Activated CD4-positive, alpha-beta T cell treated with anti-CD3 and anti-CD28 coated beads for 36 hours (primary cell): Measurements from ENCODE around the gene IQGAP2. TPM values are rescaled to one million over a fixed set of nuclear protein-coding genes. Genes with fewer than 3 reads are reported as not detected.

Experiments used
- ATAC-seq: fragments of 200-7000 bp; cut with Tn5 transposase; one replicate; pipeline ENCODE4 v1.10.0; 2021; ENCODE audit warnings: mild to moderate bottlenecking, moderate library complexity
- CTCF ChIA-PET: fragments of 350-600 bp; sonication (Branson Sonifier 250); formaldehyde crosslinking; loops from one replicate; lab custom pipeline; 2021; ENCODE audit warnings: antibody characterized with exemption; lab: Charles Lee
- POLR2A ChIA-PET: fragments of 350-600 bp; sonication (Branson Sonifier 250); formaldehyde crosslinking; loops from one replicate; lab custom pipeline; 2021; ENCODE audit warnings: antibody characterized with exemption, inconsistent platforms; lab: Charles Lee
- DNase-seq: peaks from one replicate; pipeline ENCODE4 v3.0.0-alpha.2; 2020
- H3K27ac Mint-ChIP-seq: one replicate; pipeline ENCODE4 v1.8.0; 2021; ENCODE audit warnings: mixed read lengths
- H3K27me3 Mint-ChIP-seq: one replicate; pipeline ENCODE4 v1.8.0; 2021; ENCODE audit warnings: mixed read lengths
- H3K36me3 Mint-ChIP-seq: one replicate; pipeline ENCODE4 v1.8.0; 2021; ENCODE audit warnings: low read depth, mixed read lengths
- H3K4me1 Mint-ChIP-seq: one replicate; pipeline ENCODE4 v1.8.0; 2021; ENCODE audit warnings: mixed read lengths
- H3K4me3 Mint-ChIP-seq: one replicate; pipeline ENCODE4 v1.8.0; 2021; ENCODE audit warnings: mild to moderate bottlenecking, moderate library complexity, mixed read lengths
- H3K9me3 Mint-ChIP-seq: one replicate; pipeline ENCODE4 v1.8.0; 2021; ENCODE audit warnings: low read depth, mixed read lengths
- intact Hi-C, 2 experiments: fragments of 100-400 bp; cut with DNase I in 1 of 2; cut with micrococcal nuclease in 1 of 2; formaldehyde crosslinking; loops; one replicate each; pipeline versions ENCODE4 v1.14.2 to v1.15.1; 2022 to 2024; cut with DNase I, micrococcal nuclease
- total RNA-seq, 2 experiments: library from RNA; stranded (reverse); gene quantifications; one replicate each; pipeline ENCODE4 v1.2.3, GENCODE V29; 2021

The IQGAP2 gene
- total RNA-seq, 2 experiments from 2014 or later = 62.7 to 82.7 TPM

GRCh38 chr5:76570153-76570552, 167.1 kb downstream of the IQGAP2 start:
- no peak for DNase-seq
- Mint-ChIP-seq H3K4me3 (no peak overlapping the region), H3K27me3 (no peaks in the 10 kb centered on the region), H3K4me1 (peaks cover 5% of the 10 kb centered on the region), H3K36me3 (peaks cover 4% of the 10 kb centered on the region), H3K9me3 (no peaks in the 10 kb centered on the region), H3K27ac (no peak overlapping the region)
- intact Hi-C loops = loop anchor here in 1 of 2 experiments (10.0 kb wide), 1 partner anchor 385 kb away; no protein-coding TSS in a partner anchor
- no peak for ATAC-seq
- ChIA-PET POLR2A (interaction anchor here (0.7 kb wide), 1 partner anchor 186 kb away, joined by 3 read pairs; no protein-coding TSS in a partner anchor), CTCF (interaction anchor here (1.1 to 2.1 kb wide), 2 partner anchors 12 to 17 kb away, joined by 3 to 5 read pairs; no protein-coding TSS in a partner anchor)

- intact Hi-C loops = loop anchor here in 1 of 2 experiments (10.0 kb wide), 1 partner anchor 387 kb away; no protein-coding TSS in a partner anchor
- ATAC-seq (no peak), DNase-seq (no peak)
- peaks cover 7% of the 10 kb centered on the region for H3K4me1 Mint-ChIP-seq
- H3K27me3 Mint-ChIP-seq = no peaks in the 10 kb centered on the region
- H3K9me3 Mint-ChIP-seq = no peaks in the 10 kb centered on the region
- no peak overlapping the region for H3K4me3 Mint-ChIP-seq
- no peak overlapping the region for H3K27ac Mint-ChIP-seq
- peaks cover 4% of the 10 kb centered on the region for H3K36me3 Mint-ChIP-seq
- ChIA-PET POLR2A (interaction anchor here (0.6 kb wide), 1 partner anchor 506 kb away, joined by 3 read pairs; no protein-coding TSS in a partner anchor), CTCF (interaction anchor here (0.5 to 1.3 kb wide), 4 partner anchors 12 to 168 kb away, joined by 3 read pairs; no protein-coding TSS in a partner anchor)
These were observed 168.5 kb downstream of the IQGAP2 start for GRCh38 chr5:76571559-76571958.

- no peaks in the 10 kb centered on the region for H3K9me3 Mint-ChIP-seq
- no peak for DNase-seq
- no peak for ATAC-seq
- CTCF ChIA-PET = interaction anchor here (1.0 to 2.2 kb wide), 2 partner anchors 13 to 381 kb away, joined by 3 to 11 read pairs; no protein-coding TSS in a partner anchor
- H3K4me1 Mint-ChIP-seq = peaks cover 7% of the 10 kb centered on the region
- intact Hi-C loops = loop anchor here in 1 of 2 experiments (10.0 kb wide), 1 partner anchor 392 kb away; no protein-coding TSS in a partner anchor
- no peaks in the 10 kb centered on the region for H3K27me3 Mint-ChIP-seq
- no peak overlapping the region for H3K27ac Mint-ChIP-seq
- POLR2A ChIA-PET = no interaction called here
- no peak overlapping the region for H3K4me3 Mint-ChIP-seq
- H3K36me3 Mint-ChIP-seq = peaks cover 2% of the 10 kb centered on the region
These were observed 173.4 kb downstream of the IQGAP2 start for GRCh38 chr5:76576450-76576849.

GRCh38 chr5:76576996-76577395, 173.9 kb downstream of the IQGAP2 start:
- intact Hi-C loops = loop anchor here in 1 of 2 experiments (10.0 kb wide), 1 partner anchor 392 kb away; no protein-coding TSS in a partner anchor
- H3K4me1 Mint-ChIP-seq = peaks cover 13% of the 10 kb centered on the region
- H3K4me3 Mint-ChIP-seq = no peak overlapping the region
- ATAC-seq = no peak
- no peak for DNase-seq
- ChIA-PET CTCF (interaction anchor here (0.6 to 2.2 kb wide), 4 partner anchors 14 to 1189 kb away, joined by 3 to 11 read pairs (median 4); no protein-coding TSS in a partner anchor), POLR2A (no interaction called here)
- H3K9me3 Mint-ChIP-seq = no peaks in the 10 kb centered on the region
- peaks cover 2% of the 10 kb centered on the region for H3K36me3 Mint-ChIP-seq
- H3K27me3 Mint-ChIP-seq = no peaks in the 10 kb centered on the region
- no peak overlapping the region for H3K27ac Mint-ChIP-seq

- ChIA-PET POLR2A (no interaction called here), CTCF (interaction anchor here (4.6 kb wide), 1 partner anchor 32 kb away, joined by 26 read pairs; no protein-coding TSS in a partner anchor)
- Mint-ChIP-seq H3K27ac (no peak overlapping the region), H3K4me1 (peaks cover 23% of the 10 kb centered on the region), H3K9me3 (no peaks in the 10 kb centered on the region), H3K27me3 (no peaks in the 10 kb centered on the region), H3K4me3 (no peak overlapping the region), H3K36me3 (peaks cover 2% of the 10 kb centered on the region)
- DNase-seq (peak; percentile 13), ATAC-seq (no peak)
- intact Hi-C loops = loop anchor here in 1 of 2 experiments (10.0 kb wide), 1 partner anchor 395 kb away; no protein-coding TSS in a partner anchor
These were observed 176.3 kb downstream of the IQGAP2 start for GRCh38 chr5:76579166-76579937.

GRCh38 chr5:76580981-76581380, 177.9 kb downstream of the IQGAP2 start:
- Mint-ChIP-seq H3K27me3 (no peaks in the 10 kb centered on the region), H3K36me3 (peaks cover 2% of the 10 kb centered on the region), H3K4me1 (peaks cover 23% of the 10 kb centered on the region), H3K9me3 (no peaks in the 10 kb centered on the region), H3K4me3 (no peak overlapping the region), H3K27ac (no peak overlapping the region)
- intact Hi-C loops = loop anchor here in 1 of 2 experiments (5.0 kb wide), 1 partner anchor 244 kb away; no protein-coding TSS in a partner anchor
- POLR2A ChIA-PET = no interaction called here
- DNase-seq (no peak), ATAC-seq (no peak)
- CTCF ChIA-PET = interaction anchor here (0.6 to 4.6 kb wide), 5 partner anchors 34 to 178 kb away, joined by 3 to 26 read pairs (median 4); partner anchors contain the start of gene IQGAP2

GRCh38 chr5:76582230-76583162, 179.4 kb downstream of the IQGAP2 start:
- Mint-ChIP-seq H3K27ac (peak overlapping the region; percentile 60), H3K36me3 (peaks cover 2% of the 10 kb centered on the region), H3K4me1 (peaks cover 20% of the 10 kb centered on the region), H3K27me3 (no peaks in the 10 kb centered on the region), H3K4me3 (no peak overlapping the region), H3K9me3 (no peaks in the 10 kb centered on the region)
- intact Hi-C loops = loop anchor here (1.0 to 5.0 kb wide), 5 partner anchors 35 to 245 kb away; partner anchors contain the start of gene IQGAP2 (in 1 of the 2)
- DNase-seq (peak; percentile 52), ATAC-seq (peak; percentile 93)
- CTCF ChIA-PET = interaction anchor here (0.7 to 4.6 kb wide), 26 partner anchors 10 to 508 kb away, joined by 3 to 26 read pairs (median 4); partner anchors contain the start of gene IQGAP2
- POLR2A ChIA-PET = interaction anchor here (0.6 to 1.6 kb wide), 7 partner anchors 35 to 463 kb away, joined by 3 to 12 read pairs (median 4); partner anchors contain the start of gene IQGAP2

- DNase-seq (no peak), ATAC-seq (no peak)
- intact Hi-C loops = loop anchor here in 1 of 2 experiments (2.0 to 5.0 kb wide), 2 partner anchors 63 to 246 kb away; no protein-coding TSS in a partner anchor
- H3K36me3 Mint-ChIP-seq = peaks cover under 1% of the 10 kb centered on the region
- H3K27ac Mint-ChIP-seq = no peak overlapping the region
- no peaks in the 10 kb centered on the region for H3K9me3 Mint-ChIP-seq
- CTCF ChIA-PET = interaction anchor here (0.7 to 4.6 kb wide), 24 partner anchors 12 to 1131 kb away, joined by 3 to 26 read pairs (median 4); partner anchors contain the start of gene IQGAP2
- H3K27me3 Mint-ChIP-seq = no peaks in the 10 kb centered on the region
- no peak overlapping the region for H3K4me3 Mint-ChIP-seq
- H3K4me1 Mint-ChIP-seq = peaks cover 18% of the 10 kb centered on the region
- POLR2A ChIA-PET = interaction anchor here (0.9 to 1.6 kb wide), 3 partner anchors 36 to 155 kb away, joined by 3 to 12 read pairs (median 3); no protein-coding TSS in a partner anchor
These were observed 180.3 kb downstream of the IQGAP2 start for GRCh38 chr5:76583163-76584047.

GRCh38 chr5:76585783-76586217, 182.7 kb downstream of the IQGAP2 start:
- Mint-ChIP-seq H3K4me1 (peaks cover 23% of the 10 kb centered on the region), H3K9me3 (no peaks in the 10 kb centered on the region), H3K36me3 (peaks cover 4% of the 10 kb centered on the region), H3K4me3 (no peak overlapping the region), H3K27ac (peak overlapping the region; percentile 10), H3K27me3 (no peaks in the 10 kb centered on the region)
- DNase-seq (no peak), ATAC-seq (no peak)
- ChIA-PET CTCF (interaction anchor here (0.5 to 1.6 kb wide), 4 partner anchors 12 to 481 kb away, joined by 3 read pairs; no protein-coding TSS in a partner anchor), POLR2A (no interaction called here)
- intact Hi-C loops = no loop called here
